ENCODE data around the gene RAB17.

RAB17 gene

GRCh38 chr2:237549216-237549615, 41.3 kb downstream of the RAB17 start:
- no peak for FAIRE-seq
- DNase-seq (ENCODE audit: insufficient read length): no peak
- TF ChIP-seq POLR2AphosphoS5 (IDR thresholded peaks at IDR 0.05; ENCODE audit: low read depth, low read length) (no peak), POLR2A (IDR thresholded peaks at IDR 0.05; ENCODE audit: low read depth, low read length) (no peak), TAF1 (IDR thresholded peaks at IDR 0.05; ENCODE audit: borderline replicate concordance, low read depth, low read length) (no peak)

- FAIRE-seq: no peak
- no peak for DNase-seq (ENCODE audit: insufficient read length)
Observed at GRCh38 chr2:237547841-237548416, 42.6 kb downstream of the RAB17 start.

GRCh38 chr2:237546876-237547395, 43.6 kb downstream of the RAB17 start:
- FAIRE-seq: no peak

More at GRCh38 chr2:237547841-237548416, 42.6 kb downstream of the RAB17 start:
- TF ChIP-seq POLR2AphosphoS5 (IDR thresholded peaks at IDR 0.05; ENCODE audit: low read depth, low read length) (no peak), TAF1 (IDR thresholded peaks at IDR 0.05; ENCODE audit: borderline replicate concordance, low read depth, low read length) (no peak), POLR2A (IDR thresholded peaks at IDR 0.05; ENCODE audit: low read depth, low read length) (no peak)

GRCh38 chr2:237546040-237546875, 44.3 kb downstream of the RAB17 start:
- DNase-seq (ENCODE audit: insufficient read length) (no peak), FAIRE-seq (no peak)
- TF ChIP-seq TAF1 (IDR thresholded peaks at IDR 0.05; ENCODE audit: borderline replicate concordance, low read depth, low read length) (no peak), POLR2A (IDR thresholded peaks at IDR 0.05; ENCODE audit: low read depth, low read length) (no peak), POLR2AphosphoS5 (IDR thresholded peaks at IDR 0.05; ENCODE audit: low read depth, low read length) (no peak)

More at GRCh38 chr2:237546876-237547395, 43.6 kb downstream of the RAB17 start:
- no peak for TF ChIP-seq POLR2A (IDR thresholded peaks at IDR 0.05; ENCODE audit: low read depth, low read length)
- no peak for DNase-seq (ENCODE audit: insufficient read length)

GRCh38 chr2:237542001-237542704, 48.4 kb downstream of the RAB17 start:
- TF ChIP-seq TAF1 (IDR thresholded peaks at IDR 0.05; ENCODE audit: borderline replicate concordance, low read depth, low read length) (no peak), POLR2AphosphoS5 (IDR thresholded peaks at IDR 0.05; ENCODE audit: low read depth, low read length) (no peak), POLR2A (IDR thresholded peaks at IDR 0.05; ENCODE audit: low read depth, low read length) (no peak)
- FAIRE-seq (no peak), DNase-seq (ENCODE audit: insufficient read length) (no peak)

GRCh38 chr2:237541243-237541642, 49.3 kb downstream of the RAB17 start:
- FAIRE-seq (no peak), DNase-seq (ENCODE audit: insufficient read length) (no peak)
- no peak for TF ChIP-seq POLR2A (IDR thresholded peaks at IDR 0.05; ENCODE audit: low read depth, low read length)
- TF ChIP-seq TAF1 (IDR thresholded peaks at IDR 0.05; ENCODE audit: borderline replicate concordance, low read depth, low read length): no peak
- TF ChIP-seq POLR2AphosphoS5 (IDR thresholded peaks at IDR 0.05; ENCODE audit: low read depth, low read length): no peak

- DNase-seq (ENCODE audit: insufficient read length): no peak
- FAIRE-seq: no peak
- TF ChIP-seq TAF1 (IDR thresholded peaks at IDR 0.05; ENCODE audit: borderline replicate concordance, low read depth, low read length): no peak
Observed at GRCh38 chr2:237540823-237541222, 49.7 kb downstream of the RAB17 start.

GRCh38 chr2:237540223-237540775, 50.2 kb downstream of the RAB17 start:
- DNase-seq (ENCODE audit: insufficient read length) (no peak), FAIRE-seq (no peak)
- TF ChIP-seq POLR2AphosphoS5 (IDR thresholded peaks at IDR 0.05; ENCODE audit: low read depth, low read length): no peak
- TF ChIP-seq POLR2A (IDR thresholded peaks at IDR 0.05; ENCODE audit: low read depth, low read length): no peak
- TF ChIP-seq TAF1 (IDR thresholded peaks at IDR 0.05; ENCODE audit: borderline replicate concordance, low read depth, low read length): no peak

GRCh38 chr2:237539681-237540080, 50.9 kb downstream of the RAB17 start:
- FAIRE-seq: no peak
- DNase-seq (ENCODE audit: insufficient read length): no peak
- TF ChIP-seq POLR2A (IDR thresholded peaks at IDR 0.05; ENCODE audit: low read depth, low read length): no peak
- no peak for TF ChIP-seq POLR2AphosphoS5 (IDR thresholded peaks at IDR 0.05; ENCODE audit: low read depth, low read length)
- TF ChIP-seq TAF1 (IDR thresholded peaks at IDR 0.05; ENCODE audit: borderline replicate concordance, low read depth, low read length): no peak

- TF ChIP-seq POLR2AphosphoS5 (IDR thresholded peaks at IDR 0.05; ENCODE audit: low read depth, low read length) (no peak), POLR2A (IDR thresholded peaks at IDR 0.05; ENCODE audit: low read depth, low read length) (no peak), TAF1 (IDR thresholded peaks at IDR 0.05; ENCODE audit: borderline replicate concordance, low read depth, low read length) (no peak)
- DNase-seq (ENCODE audit: insufficient read length) (no peak), FAIRE-seq (no peak)
Observed at GRCh38 chr2:237538901-237539300, 51.6 kb downstream of the RAB17 start.

- FAIRE-seq: no peak
- DNase-seq (ENCODE audit: insufficient read length): no peak
- TF ChIP-seq POLR2AphosphoS5 (IDR thresholded peaks at IDR 0.05; ENCODE audit: low read depth, low read length) (no peak), POLR2A (IDR thresholded peaks at IDR 0.05; ENCODE audit: low read depth, low read length) (no peak), TAF1 (IDR thresholded peaks at IDR 0.05; ENCODE audit: borderline replicate concordance, low read depth, low read length) (no peak)
Observed at GRCh38 chr2:237538001-237538720, 52.4 kb downstream of the RAB17 start.
